SKM-1 (cell line): ENCODE data around the gene ABCC4.
A peak's percentile ranks its signal among the peaks of the same experiment; 100 is the strongest.

Experiments
- DNase-seq: peaks from one replicate; lab custom pipeline; 2025; ENCODE audit not compliant: unreplicated experiment; lab: John Stamatoyannopoulos, UW

Gene ABCC4

DNA sequence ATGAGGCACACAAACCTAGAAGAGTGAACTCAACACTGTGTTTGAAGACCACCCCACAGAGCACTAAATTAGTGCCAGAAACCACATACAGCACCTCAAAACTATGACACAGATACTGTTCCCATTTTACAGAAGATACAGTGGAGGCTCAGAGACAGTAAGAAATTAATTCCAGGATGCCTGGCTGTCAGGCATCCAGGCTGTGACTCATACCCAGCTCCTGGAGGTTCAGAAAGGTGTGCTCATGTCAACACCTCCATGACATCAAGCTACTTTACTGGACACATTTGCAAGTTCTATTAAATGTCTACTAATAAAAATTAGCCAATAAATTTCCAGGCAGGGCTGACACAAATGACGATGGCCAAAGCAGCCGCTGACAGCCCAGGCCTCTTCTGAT is 176.3 kb downstream of the ABCC4 start:
- DNase-seq, result no peak

- no peak for DNase-seq
These were observed 177.5 kb downstream of the ABCC4 start for GRCh38 chr13:95123726-95124125.

DNA sequence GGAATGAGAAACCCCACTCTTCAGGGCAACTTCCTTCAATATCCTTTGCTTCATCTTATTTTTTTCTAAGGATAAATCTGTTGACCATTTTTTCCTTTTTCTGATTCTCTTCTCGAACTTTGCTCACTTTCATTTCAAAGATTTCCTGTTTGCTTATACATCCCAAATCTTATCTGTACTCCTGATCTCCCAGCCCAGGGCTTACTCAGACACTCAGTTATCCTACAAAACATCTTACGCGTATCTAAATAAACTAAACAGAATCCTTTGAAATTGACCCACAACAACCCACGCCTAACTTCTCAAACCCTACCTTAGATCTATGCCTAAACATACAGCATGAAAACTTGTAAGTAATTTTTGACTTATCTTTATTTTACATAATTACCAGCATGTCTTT is 179.2 kb downstream of the ABCC4 start:
- DNase-seq, result no peak

GRCh38 chr13:95121516-95121915 is 179.7 kb downstream of the ABCC4 start:
- no peak for DNase-seq

DNA sequence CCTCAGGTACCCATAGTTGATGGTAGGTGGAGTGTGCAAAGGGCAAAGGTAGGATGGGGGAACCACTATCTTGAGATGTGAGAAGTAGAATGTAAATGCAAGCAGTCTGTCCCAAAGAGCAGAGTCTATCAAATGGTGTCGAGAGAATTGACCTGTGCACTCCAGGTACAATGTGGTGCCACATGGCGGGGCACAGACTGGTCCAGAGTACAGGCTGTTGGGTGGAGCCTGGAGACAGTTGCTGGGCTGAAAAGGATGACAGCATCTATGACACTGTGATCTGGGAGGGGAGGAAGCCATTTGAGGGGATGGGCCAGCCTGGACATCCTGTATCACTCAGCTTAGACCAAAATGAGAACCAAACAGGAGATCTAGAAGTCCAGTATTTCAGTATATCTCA is 180.6 kb downstream of the ABCC4 start:
- DNase-seq, result no peak

GRCh38 chr13:95118541-95119324 is 182.5 kb downstream of the ABCC4 start:
- no peak for DNase-seq

- DNase-seq, result no peak
These were observed 184.2 kb downstream of the ABCC4 start for GRCh38 chr13:95117092-95117491.

DNA sequence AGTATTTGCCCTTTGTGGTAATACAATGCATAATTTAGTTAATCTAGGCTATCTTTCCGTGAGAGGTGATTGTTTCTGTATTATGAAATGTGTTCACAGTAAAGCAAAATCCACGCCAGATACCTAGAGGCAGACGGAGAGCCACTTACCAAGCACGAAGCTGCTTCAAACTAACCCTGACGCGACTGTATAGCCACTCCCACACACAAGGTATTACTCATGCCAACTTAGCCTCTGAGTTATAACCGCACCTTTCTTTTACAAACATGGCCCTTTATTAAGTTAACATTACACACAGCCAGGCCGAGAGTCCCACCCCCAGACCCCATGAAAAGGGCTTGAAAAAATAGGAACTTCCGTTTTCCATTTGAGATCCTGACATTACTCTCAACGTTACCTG is 185.7 kb downstream of the ABCC4 start:
- no peak for DNase-seq

DNA sequence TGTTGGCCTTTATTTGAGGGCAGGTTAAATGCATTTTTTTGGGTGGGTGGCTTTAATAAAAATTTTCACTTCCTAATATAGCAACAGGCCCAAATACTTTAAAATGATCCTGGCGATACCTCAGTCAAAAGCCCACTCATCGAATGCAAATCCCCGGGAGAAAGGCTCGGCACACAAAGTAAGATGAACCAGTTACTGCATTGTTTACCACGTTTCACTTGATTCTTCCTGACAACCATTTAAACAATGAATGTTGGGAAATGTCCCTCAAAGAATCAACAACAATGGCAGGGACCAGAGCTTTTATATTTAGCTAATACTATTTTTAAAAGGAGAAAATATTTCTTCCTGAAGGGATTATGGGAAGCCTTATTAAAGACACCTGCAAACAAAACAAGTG is 187.7 kb downstream of the ABCC4 start:
- no peak for DNase-seq

DNA sequence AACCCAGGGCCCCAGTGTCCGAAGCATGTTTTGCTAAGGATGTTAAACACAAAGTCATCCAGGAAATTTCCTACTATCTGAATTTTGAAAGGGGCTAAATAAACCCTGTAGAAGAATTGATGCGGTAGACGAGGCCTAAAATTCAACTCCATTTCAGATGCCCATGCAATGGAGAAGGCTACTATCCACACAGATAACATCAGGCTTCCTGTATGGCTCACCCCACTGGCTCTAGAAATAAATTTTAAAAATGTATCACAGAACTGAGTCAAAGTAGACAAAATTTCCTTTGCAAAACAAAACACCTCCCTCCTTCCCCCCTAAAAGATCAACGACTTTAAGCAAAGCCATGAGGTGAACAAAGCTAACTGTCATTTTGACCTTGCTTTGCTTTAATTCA is 188.4 kb downstream of the ABCC4 start:
- DNase-seq, result no peak

DNA sequence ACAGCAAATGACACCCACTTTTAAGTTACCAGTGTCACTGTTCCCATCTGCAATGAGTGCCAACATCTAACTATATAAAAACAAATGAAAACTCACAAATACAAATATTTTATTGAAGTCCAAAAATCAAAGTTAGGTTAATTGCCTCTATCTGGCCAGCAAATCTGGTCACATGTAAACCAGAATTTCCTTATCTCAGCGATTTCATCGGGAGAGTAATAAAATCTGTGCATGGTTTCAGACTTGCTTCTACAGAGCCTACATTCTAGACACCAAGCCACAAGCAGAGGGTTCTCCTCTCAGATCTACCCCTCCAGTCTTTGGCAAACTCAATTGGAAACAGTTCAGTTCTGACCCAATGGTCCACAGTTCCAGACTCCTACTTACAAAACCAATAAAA is 189.6 kb downstream of the ABCC4 start:
- DNase-seq, result no peak

DNA sequence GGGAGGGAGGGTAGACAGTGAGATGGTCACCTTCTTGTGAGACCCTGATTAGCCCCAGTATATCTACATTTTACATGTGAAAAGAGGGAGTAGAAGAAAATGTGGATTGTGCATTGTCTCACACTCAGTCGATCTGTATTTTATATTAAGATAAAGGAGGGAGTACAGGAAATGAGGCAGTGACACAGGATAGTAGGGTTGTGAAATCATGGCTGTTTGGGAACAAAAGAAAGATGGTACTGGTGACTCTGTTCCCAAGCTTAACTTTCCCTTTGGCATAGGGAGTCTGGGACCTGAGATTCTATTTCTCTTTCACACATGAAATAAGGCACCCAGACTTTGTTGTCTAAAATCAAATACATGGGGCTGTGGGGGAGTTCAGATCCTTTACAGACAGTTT is 194.7 kb downstream of the ABCC4 start:
- no peak for DNase-seq

DNA sequence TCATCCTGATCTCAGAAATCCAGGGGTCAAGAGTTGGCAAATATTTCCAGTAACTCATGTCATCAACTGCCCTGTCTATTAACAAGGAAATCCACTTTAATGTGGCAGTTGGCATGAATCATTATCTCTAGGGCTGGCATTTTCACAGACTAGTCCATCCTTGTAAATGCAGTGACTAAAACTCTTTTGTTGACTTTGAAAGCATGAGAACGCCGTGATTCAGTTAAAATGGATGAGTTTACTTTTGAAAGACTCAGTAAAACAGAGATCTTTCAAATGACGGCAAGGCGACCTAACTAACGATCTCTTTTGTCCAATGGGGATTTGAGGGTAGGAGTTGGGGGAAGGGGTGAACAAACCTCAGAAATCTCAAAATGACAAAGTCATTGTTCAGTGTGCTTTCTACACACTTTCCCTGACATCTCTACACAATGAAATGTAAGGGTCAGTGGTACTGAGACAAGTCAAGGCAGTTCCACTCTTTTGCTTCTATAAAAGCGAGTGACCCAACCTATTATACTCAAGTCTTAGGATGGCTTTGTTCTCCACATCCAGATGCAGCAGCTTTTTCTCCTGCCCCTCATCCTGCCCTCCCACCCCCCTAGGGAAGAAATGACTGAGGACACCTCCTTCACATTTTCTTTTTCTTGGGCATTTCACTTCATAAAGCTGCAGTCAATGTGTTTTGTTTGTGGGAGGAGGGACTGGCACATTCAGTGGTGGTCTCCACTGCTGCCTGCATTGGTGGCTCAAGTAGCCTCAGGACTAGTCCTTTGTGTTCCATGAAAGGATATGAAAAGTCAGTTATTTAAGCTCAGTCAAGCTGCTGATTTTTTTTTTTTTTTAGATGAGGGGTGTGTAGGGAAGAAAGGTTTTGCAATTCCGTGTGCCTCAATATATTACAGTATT is 200.5 kb downstream of the ABCC4 start:
- DNase-seq, result no peak

DNA sequence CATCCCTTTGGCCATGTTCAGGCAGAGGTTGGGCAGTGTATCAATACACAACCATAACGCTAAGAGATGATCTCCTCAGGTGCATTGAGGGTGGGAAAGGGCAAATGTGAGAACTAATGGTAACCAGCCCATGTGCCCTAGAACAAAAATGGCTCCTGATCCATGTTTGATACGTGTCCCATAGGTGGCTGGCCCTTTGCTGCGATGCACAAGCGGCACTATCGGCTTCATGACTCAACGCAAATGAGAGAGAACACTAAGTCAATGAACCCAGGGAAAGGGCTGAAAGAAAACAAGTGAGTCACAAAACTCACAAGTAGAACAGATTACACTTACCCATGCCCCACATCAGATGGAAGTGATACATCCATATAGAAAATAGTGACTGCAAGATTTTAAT is 201.7 kb downstream of the ABCC4 start:
- no peak for DNase-seq

DNA sequence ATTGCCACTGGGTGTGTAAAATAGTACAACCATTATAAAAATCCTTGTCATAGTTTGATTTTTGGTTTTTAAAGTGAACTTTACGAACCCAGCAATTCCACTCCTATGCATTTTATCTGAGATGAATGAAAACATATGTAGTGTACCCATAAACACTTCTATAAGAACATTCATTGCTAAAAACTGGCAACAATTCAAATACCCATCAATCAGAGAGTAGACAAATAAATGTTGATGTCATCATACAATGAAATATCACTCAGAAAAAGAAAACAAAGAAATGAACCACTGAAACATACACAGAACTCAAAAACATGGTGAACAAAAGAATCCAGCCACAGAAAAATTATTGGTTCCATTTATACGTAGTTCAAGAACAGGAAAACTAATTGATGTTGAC is 202.3 kb downstream of the ABCC4 start:
- DNase-seq, result no peak

DNA sequence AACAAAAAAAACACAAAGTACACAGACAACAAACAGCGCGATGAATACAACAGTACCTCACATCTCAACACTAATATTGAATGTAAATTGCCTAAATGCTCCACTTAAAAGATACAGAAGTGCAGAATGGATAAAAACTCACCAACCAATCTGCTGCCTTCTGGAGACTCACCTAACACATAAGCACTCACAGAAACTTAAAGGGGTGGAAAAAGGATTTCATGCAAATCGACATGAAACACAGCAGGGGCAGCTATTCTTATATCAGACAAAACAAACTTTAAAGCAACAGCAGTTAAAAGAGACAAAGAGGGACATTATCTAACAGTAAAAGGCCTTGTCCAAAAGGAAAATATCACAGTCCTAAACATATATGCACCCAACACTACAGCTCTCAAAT is 209.5 kb downstream of the ABCC4 start:
- DNase-seq, result no peak

DNA sequence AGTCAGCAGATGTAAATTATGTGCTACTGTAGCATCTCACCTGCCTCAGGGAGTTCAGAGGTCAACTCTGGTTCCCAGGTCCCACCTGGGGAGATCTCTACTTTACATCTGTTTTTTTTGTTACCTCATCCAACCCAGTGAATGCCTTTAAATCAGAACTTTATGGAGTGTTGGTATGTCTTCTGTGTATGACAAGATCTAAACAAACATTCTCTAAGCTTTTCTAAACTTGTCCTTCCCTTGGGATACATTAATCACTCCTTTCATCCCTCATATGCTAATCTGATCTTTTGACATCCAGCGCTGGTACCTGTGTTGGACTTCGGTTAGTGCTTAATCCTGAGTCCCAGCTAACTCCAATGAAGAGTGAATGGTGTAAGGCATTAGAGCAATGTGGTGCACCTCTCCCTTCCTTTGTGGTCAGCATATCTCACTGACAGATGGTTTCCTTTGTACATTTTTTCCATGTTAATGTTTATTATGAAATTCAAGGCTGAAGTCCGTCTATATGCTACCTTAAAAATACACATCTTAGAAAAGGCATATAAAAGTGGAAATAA is 213.4 kb downstream of the ABCC4 start:
- peak; percentile 6 for DNase-seq

DNA sequence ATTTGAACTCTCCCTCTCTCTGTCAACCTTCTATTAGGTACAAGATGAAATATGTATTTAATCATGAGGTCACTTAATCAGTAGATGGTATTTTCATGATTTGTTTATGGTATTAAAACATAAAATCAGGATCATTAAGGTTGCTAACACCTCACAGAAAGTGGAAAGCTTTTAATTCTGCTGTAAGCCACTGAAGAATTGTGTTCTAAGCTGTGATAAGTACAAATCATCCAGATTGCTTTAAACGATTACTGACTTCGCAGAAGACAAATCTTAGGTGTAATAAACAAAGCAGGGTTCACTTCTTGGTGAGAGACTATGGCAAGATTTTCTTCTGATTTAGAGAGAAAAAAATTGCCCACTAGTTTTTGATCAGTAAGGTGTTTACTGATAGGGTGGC is 214.5 kb downstream of the ABCC4 start:
- DNase-seq, result no peak

DNA sequence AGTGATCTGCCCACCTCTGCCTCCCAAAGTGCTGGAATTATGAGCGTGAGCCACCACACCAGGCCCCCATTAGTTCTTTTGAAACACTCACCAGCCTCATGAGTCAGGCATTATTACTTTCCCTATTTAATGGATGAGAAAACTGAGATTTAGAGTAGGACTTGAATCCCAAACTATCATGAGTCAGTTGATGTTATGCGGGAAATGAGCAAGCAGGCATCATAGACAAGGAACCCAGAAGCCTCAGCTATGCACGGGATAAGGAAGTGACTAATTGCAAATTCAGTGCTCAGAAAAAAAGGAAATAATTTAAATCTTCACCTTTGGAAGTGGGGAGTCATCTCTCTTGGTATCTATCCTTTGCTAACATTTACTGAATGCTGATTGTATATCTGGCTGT is 217.5 kb downstream of the ABCC4 start:
- no peak for DNase-seq

DNA sequence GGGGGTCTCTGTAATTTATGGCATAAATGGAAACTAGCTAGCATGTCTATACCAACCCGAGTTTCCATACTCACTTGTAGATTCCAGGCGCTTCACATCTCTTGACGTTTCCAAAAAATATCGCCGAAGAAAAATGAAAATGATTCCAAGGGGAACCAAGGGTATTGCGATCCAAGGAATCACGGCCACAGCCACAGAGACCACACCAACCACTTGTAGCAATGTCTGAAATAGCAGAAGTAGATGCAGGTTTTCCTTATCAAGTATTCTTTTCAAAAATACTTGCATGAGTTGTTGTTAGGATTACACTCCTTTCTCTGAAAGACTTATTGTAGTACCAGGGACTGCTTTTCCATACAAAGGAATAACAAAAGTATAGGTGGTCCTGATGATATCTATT is 218.2 kb downstream of the ABCC4 start:
- no peak for DNase-seq

DNA sequence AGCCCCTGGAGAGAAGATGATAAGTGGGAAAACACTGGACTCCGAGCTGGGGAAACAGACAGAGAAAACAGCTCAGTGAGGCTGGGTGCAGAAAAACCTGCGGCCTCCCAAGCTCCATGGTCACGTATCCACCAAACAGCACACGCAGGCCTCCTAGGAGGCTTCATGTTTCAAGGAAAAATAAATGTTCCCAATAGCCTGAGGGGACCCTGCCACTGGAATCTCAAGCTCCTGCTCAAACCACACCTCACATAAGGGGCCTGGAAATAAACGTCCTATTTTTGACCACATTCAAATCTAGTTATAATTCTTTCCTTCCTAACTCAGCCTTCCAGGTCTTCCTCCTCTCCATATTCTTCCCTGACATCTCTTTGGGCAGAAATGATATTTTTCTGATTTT is 225.7 kb downstream of the ABCC4 start:
- DNase-seq, result no peak

DNA sequence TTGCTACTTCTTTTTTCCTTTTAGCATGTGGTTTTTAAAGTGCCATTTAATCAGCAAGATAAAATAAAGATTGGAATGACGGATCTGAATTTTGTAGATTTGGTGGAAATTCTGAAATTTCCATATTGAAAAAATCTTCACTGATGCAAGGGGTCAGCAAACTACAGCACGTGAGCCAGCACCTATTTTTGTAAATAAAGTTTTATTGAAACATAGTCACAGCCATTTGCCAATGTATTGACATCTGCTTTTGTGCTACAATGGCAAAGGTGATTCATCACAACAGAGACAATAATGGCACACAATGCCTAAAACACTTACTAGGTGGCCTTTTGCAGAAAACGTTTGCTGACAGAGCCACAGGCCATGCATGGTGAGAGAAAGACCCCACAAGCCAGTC is 226.4 kb downstream of the ABCC4 start:
- DNase-seq, result no peak
